Ishikawa (cell line): Measurements from ENCODE around the gene VANGL1.

Experiments used
- CEBPB ChIP-seq: IDR thresholded peaks from 2 replicates; pipeline ENCODE4 v1.6.1; 2012
- CREB1 ChIP-seq: IDR thresholded peaks from 2 replicates; pipeline ENCODE4 v1.6.1; 2012; ENCODE audit warnings: low read depth
- EGR1 ChIP-seq: IDR thresholded peaks from 2 replicates; pipeline ENCODE4 v1.6.1; 2012
- EP300 ChIP-seq: IDR thresholded peaks from 2 replicates; pipeline ENCODE4 v1.6.1; 2012; ENCODE audit warnings: borderline replicate concordance
- FOXM1 ChIP-seq: IDR thresholded peaks from 2 replicates; pipeline ENCODE4 v1.6.1; 2012; ENCODE audit warnings: low read depth, borderline replicate concordance
- RAD21 ChIP-seq: IDR thresholded peaks from 2 replicates; pipeline ENCODE4 v1.6.1; 2012; ENCODE audit warnings: low read depth
- REST ChIP-seq: IDR thresholded peaks from 2 replicates; pipeline ENCODE4 v1.6.1; 2012; ENCODE audit warnings: low read depth, mild to moderate bottlenecking
- TAF1 ChIP-seq: IDR thresholded peaks from 2 replicates; pipeline ENCODE4 v1.6.1; 2012; ENCODE audit warnings: low read depth, mild to moderate bottlenecking
- TCF12 ChIP-seq: IDR thresholded peaks from 2 replicates; pipeline ENCODE4 v1.6.1; 2012; ENCODE audit warnings: low read depth
- TEAD4 ChIP-seq: IDR thresholded peaks from 2 replicates; pipeline ENCODE4 v1.6.1; 2012
- YY1 ChIP-seq: IDR thresholded peaks from 2 replicates; pipeline ENCODE4 v1.6.1; 2012; ENCODE audit warnings: low read depth
- ZBTB7A ChIP-seq: IDR thresholded peaks from 2 replicates; pipeline ENCODE4 v1.6.1; 2012; ENCODE audit warnings: low read depth
- TF ChIP-seq, protein P1 (sequence below): IDR thresholded peaks from 2 replicates; pipeline ENCODE4 v1.6.1; 2012
- TF ChIP-seq, protein P2 (sequence below): IDR thresholded peaks from 2 replicates; pipeline ENCODE4 v1.6.1; 2012

DNA sequence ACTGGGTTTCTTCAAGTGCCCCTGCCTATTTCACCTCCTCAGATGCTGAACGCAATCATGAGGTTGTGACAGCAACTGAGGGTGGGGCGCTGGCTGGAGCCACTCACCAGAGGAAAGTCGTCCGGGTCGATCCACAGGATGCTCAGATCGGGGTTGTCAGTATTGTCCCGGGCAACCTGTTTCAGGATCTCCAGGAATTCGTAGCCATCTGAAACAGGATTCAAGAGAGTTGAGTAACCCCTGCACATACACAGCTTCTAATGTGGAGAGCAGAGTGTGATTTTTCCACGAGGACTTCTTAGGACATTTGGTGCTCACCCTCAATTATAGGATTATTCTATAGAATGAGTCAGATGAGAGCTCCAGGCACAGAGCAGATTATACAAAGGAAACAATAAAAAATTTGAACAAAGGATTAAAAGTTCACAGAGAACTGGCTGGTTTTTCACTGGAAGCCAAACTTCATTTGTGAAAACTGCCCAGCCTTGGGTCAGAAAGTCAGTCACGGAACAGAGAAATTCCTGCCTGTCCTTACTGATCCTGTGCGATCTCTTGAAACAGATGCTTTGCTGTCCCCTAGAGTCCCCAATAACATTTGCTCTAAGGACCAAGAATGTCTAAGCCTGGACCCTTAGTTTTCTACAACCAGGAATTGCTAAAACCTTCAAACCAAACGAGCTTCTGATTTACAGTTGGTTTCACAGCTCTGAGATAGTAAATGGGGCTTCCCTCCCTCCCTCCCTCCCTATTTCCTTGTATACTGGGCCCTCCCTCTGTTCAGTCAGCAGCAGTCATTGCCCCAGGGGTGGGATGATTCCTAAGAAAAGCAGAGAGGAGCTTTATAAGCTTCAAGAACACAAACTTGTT lies 63.5 kb downstream of the VANGL1 start:
- TF ChIP-seq RAD21, result no peak
- no peak for TF ChIP-seq TCF12
- no peak for TF ChIP-seq CEBPB
- no peak for TF ChIP-seq TAF1
- TF ChIP-seq EGR1, result no peak
- no peak for TF ChIP-seq TEAD4
- TF ChIP-seq, protein P1, sequence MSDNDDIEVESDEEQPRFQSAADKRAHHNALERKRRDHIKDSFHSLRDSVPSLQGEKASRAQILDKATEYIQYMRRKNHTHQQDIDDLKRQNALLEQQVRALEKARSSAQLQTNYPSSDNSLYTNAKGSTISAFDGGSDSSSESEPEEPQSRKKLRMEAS, result no peak
- TF ChIP-seq REST, result no peak
- no peak for TF ChIP-seq EP300
- TF ChIP-seq YY1, result no peak
- TF ChIP-seq, protein P2, sequence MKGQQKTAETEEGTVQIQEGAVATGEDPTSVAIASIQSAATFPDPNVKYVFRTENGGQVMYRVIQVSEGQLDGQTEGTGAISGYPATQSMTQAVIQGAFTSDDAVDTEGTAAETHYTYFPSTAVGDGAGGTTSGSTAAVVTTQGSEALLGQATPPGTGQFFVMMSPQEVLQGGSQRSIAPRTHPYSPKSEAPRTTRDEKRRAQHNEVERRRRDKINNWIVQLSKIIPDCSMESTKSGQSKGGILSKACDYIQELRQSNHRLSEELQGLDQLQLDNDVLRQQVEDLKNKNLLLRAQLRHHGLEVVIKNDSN, result no peak
- TF ChIP-seq ZBTB7A, result no peak
- TF ChIP-seq FOXM1, result no peak
- TF ChIP-seq CREB1, result no peak
